ENCODE measurements around the gene RTTN.

Gene RTTN

GRCh38 chr18:70024829-70025228 is 180.7 kb downstream of the RTTN start:
- DNase-seq, result no peak

- no peak for DNase-seq
Measured at GRCh38 chr18:70024093-70024492, 181.4 kb downstream of the RTTN start.

GRCh38 chr18:70022636-70023035 is 182.9 kb downstream of the RTTN start:
- no peak for DNase-seq

GRCh38 chr18:70021498-70021897 is 184.0 kb downstream of the RTTN start:
- DNase-seq, result no peak

GRCh38 chr18:70021043-70021442 is 184.4 kb downstream of the RTTN start:
- DNase-seq, result no peak

GRCh38 chr18:70019991-70020390 is 185.5 kb downstream of the RTTN start:
- peak; percentile 31 to 58 (median 49) for DNase-seq

- DNase-seq, result no peak
Measured at GRCh38 chr18:70019136-70019535, 186.4 kb downstream of the RTTN start.

GRCh38 chr18:70015127-70015526 is 190.4 kb downstream of the RTTN start:
- DNase-seq, result no peak

- no peak for DNase-seq
Measured at GRCh38 chr18:70005580-70005979, 199.9 kb downstream of the RTTN start.

- DNase-seq, result no peak
Measured at GRCh38 chr18:70004696-70005095, 200.8 kb downstream of the RTTN start.

GRCh38 chr18:69999656-70000055 is 205.8 kb downstream of the RTTN start:
- no peak for DNase-seq

GRCh38 chr18:69998523-69998987 is 206.9 kb downstream of the RTTN start:
- DNase-seq, result no peak

GRCh38 chr18:69996951-69997798 is 208.3 kb downstream of the RTTN start:
- no peak for DNase-seq

- DNase-seq, result no peak
Measured at GRCh38 chr18:69996417-69996816, 209.1 kb downstream of the RTTN start.

- DNase-seq, result no peak
Measured at GRCh38 chr18:69995774-69996173, 209.7 kb downstream of the RTTN start.

GRCh38 chr18:69992776-69993175 is 212.7 kb downstream of the RTTN start:
- no peak for DNase-seq

GRCh38 chr18:69987870-69988269 is 217.6 kb downstream of the RTTN start:
- DNase-seq, result no peak

- no peak for DNase-seq
Measured at GRCh38 chr18:69985239-69985638, 220.2 kb downstream of the RTTN start.

- no peak for DNase-seq
Measured at GRCh38 chr18:69982417-69982816, 223.1 kb downstream of the RTTN start.

GRCh38 chr18:69981948-69982347 is 223.5 kb downstream of the RTTN start:
- DNase-seq, result no peak

- DNase-seq, result no peak
Measured at GRCh38 chr18:69980982-69981804, 224.3 kb downstream of the RTTN start.

- DNase-seq, result no peak
Measured at GRCh38 chr18:69980509-69980908, 225.0 kb downstream of the RTTN start.

- peak in 1 of 3 donors; percentile 15 for DNase-seq
Measured at GRCh38 chr18:69978732-69979715, 226.5 kb downstream of the RTTN start.
